ENCODE measurements around the gene DKK3.
A peak's percentile ranks its signal among the peaks of the same experiment; 100 is the strongest.

Gene DKK3

DNA sequence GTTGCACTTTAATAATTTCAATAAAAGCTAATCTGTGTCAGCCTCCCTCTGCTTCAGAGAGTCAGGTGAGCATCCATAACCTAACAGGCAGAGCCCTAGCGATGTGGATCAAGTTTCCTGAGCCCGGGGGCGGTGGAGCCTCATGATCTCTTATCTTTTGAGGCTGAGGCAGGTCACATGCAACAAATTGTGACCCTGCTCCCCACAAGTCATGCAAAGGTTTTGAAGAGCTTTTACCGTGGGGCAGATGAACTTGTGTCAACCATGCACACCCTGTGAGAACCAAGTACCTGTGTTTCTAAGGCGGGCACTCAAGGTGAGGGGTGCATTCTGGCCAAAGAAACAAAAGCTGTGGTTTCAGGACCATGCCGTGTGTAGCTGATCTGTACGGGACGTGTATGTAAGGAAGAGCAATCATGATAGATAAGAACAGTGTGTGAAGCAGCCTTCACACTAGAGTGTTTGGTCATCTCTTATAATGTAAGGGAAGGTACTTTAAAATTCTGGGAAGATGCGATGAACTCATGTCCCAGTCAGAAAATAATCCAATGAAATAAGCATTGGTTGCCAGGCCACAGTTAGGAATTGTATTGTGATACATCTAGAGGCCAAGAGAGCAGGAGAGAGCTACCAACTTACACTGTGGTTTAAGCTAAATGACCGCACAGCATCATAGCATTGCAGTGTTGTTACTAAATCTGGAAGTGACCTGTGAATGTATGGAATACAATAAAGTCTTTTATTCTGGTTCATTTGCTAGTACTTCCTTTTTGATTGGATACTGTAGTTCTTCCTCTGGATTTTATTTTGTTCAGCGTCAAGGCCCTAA lies 49.8 kb downstream of the DKK3 start:
- CTCF ChIA-PET: interaction anchor here (0.6 to 2.5 kb wide), 3 partner anchors 8 to 323 kb away, joined by 3 to 7 read pairs (median 3); no protein-coding TSS in a partner anchor
- peaks cover 49% of the 10 kb centered on the region for H3K36me3 Mint-ChIP-seq
- peaks cover 40% of the 10 kb centered on the region for H3K4me1 Mint-ChIP-seq
- no peak overlapping the region for H3K27ac Mint-ChIP-seq
- peaks cover 9% of the 10 kb centered on the region for H3K9me3 Mint-ChIP-seq
- DNase-seq: no peak
- no peak overlapping the region for H3K4me3 Mint-ChIP-seq
- H3K27me3 Mint-ChIP-seq: peaks cover 2% of the 10 kb centered on the region

DNA sequence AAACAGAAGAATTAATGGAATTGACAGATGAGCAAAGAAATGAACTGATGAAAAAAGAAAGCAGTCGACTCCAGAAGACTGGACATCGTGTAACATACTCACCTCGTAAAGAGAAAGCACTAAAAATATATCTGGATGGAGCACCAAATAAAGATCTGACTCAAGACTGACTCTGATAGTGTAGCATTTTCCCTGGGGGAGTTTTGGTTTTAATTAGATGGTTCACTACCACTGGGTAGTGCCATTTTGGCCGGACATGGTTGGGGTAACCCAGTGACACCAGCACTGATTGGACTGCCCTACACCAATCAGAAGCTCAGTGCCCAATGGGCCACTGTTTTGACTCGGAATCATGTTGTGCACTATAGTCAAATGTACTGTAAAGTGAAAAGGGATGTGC lies 52.4 kb downstream of the DKK3 start:
- Mint-ChIP-seq H3K36me3 (peaks cover 60% of the 10 kb centered on the region), H3K4me1 (peaks cover 25% of the 10 kb centered on the region), H3K27ac (peak overlapping the region; percentile 12), H3K9me3 (peaks cover 2% of the 10 kb centered on the region), H3K27me3 (no peaks in the 10 kb centered on the region), H3K4me3 (no peak overlapping the region)
- CTCF ChIA-PET: interaction anchor here (0.9 to 1.9 kb wide), 2 partner anchors 9 to 88 kb away, joined by 3 to 4 read pairs; no protein-coding TSS in a partner anchor
- no peak for DNase-seq

DNA sequence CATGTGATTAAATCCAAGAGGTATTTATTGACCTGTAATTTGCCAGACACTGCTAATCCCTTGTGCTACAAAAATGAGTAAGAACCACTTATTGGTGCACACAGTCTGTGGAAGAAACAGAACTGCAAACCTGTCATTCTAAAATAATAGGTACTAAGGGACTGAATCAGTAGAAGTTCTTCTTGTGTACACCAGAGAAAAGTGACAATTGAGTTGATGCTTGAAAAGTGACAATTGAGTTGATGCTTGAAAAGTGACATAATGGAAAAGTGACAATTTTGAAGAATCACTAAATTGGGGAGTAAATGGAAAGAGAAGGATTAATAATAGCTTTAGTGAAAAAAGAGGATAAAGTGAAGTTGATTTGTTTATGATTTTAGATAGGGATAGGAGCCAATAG lies 56.4 kb downstream of the DKK3 start:
- CTCF ChIA-PET: no interaction called here
- no peaks in the 10 kb centered on the region for H3K9me3 Mint-ChIP-seq
- no peak overlapping the region for H3K27ac Mint-ChIP-seq
- peaks cover 58% of the 10 kb centered on the region for H3K36me3 Mint-ChIP-seq
- no peak overlapping the region for H3K4me3 Mint-ChIP-seq
- DNase-seq: no peak
- H3K4me1 Mint-ChIP-seq: no peaks in the 10 kb centered on the region
- H3K27me3 Mint-ChIP-seq: no peaks in the 10 kb centered on the region

DNA sequence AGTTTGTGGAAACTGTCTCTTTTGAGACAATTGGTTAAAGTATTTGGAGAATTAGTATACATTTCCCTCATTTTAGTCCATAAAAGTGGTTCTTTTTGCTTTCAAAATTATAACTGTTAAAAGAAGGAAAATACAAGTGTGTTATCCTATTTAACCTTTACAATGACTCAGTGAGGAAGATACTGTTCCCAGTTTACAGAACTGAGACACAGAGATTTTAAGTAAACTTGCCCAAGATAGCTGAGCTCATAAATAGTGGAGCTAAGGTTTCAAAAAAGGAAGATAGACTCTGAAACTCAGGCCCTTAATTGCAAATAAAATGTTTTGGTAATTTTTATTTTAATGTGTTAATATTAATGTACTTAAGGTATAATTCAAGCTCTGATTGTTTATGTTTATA lies 58.9 kb downstream of the DKK3 start:
- H3K27ac Mint-ChIP-seq: no peak overlapping the region
- no peak overlapping the region for H3K4me3 Mint-ChIP-seq

DNA sequence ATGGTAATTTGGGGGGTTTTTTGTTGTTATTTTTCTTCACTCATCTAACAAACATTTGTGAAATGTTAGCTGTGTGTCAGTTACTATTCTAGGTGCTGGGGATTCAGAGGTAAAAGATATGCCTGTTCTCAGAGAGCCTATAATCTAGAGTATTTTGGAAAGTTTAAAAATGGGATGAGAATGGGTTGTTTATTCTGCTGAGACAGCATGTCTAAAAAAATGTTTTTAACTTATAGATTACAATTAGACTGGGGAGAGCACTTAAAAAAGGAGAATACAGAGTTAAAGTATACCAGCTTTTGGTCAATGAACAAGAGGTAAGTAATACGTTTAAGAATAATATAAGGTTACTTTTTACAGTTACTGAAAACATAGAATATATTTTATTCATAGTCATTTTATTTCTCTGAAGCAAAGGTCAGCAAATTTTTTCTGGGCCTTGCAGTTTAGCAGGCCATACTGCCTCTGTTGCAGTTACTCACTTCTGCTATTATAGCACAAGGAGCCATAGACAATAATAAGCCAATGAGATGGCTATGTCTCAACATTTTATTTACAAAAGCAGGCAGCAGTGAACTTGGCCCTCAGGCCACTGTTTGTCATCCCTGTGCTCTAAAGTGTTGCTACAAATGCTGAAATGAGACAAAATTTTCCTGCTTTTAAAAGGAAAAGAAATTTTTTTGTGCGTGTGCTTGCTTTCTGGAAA lies 60.0 kb downstream of the DKK3 start:
- no peak for DNase-seq
- Mint-ChIP-seq H3K27ac (no peak overlapping the region), H3K27me3 (no peaks in the 10 kb centered on the region), H3K36me3 (peaks cover 37% of the 10 kb centered on the region), H3K9me3 (no peaks in the 10 kb centered on the region), H3K4me1 (no peaks in the 10 kb centered on the region), H3K4me3 (no peak overlapping the region)
- CTCF ChIA-PET: interaction anchor here (1.2 kb wide), 1 partner anchor 19 kb away, joined by 7 read pairs; no protein-coding TSS in a partner anchor

More for the DNA sequence above, 58.9 kb downstream of the DKK3 start:
- CTCF ChIA-PET: interaction anchor here (1.0 to 1.2 kb wide), 2 partner anchors 18 kb away, joined by 4 read pairs; no protein-coding TSS in a partner anchor
- H3K9me3 Mint-ChIP-seq: no peaks in the 10 kb centered on the region
- peaks cover 39% of the 10 kb centered on the region for H3K36me3 Mint-ChIP-seq
- H3K27me3 Mint-ChIP-seq: no peaks in the 10 kb centered on the region
- no peaks in the 10 kb centered on the region for H3K4me1 Mint-ChIP-seq
- DNase-seq: no peak

DNA sequence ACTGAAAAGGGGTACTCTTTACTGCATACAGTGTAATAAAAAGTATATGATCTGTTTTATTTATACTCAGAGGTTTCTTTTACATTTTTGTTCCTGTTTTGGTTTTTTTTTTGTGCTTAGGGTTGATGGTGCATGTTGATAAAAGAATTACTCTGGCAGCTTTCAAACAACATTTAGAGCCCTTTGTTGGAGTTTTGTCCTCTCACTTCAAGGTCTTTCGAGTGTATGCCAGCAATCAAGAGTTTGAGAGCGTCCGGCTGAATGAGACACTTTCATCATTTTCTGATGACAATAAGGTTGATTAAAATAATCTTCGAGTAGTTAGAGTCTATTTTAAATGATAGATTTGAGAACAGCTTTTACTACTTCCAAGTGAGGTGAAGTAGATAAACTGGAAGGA lies 60.6 kb downstream of the DKK3 start:
- CTCF ChIA-PET: interaction anchor here (1.2 to 1.5 kb wide), 2 partner anchors 8 to 19 kb away, joined by 4 to 7 read pairs; no protein-coding TSS in a partner anchor
- Mint-ChIP-seq H3K9me3 (no peaks in the 10 kb centered on the region), H3K4me1 (no peaks in the 10 kb centered on the region), H3K27ac (no peak overlapping the region), H3K4me3 (no peak overlapping the region), H3K36me3 (peaks cover 35% of the 10 kb centered on the region), H3K27me3 (no peaks in the 10 kb centered on the region)
- no peak for DNase-seq

DNA sequence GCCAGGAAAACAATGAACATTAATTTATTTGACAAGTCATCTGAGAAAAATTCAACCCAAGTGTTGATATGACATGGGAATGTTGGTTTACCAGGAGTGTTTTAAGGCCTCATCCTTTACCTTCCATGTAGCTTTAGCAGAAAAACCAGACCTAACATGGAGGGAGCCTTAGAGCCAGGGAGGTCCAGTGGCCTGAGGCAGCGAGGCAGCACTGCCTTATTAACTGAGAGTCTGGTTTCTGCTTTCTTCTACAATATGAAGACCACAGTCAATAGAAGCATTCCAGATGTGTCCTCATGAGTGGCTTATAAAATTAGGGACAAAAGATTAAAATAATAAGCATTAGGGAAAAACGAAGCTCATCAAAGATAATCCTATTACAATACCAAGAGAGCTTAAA lies 61.5 kb downstream of the DKK3 start:
- CTCF ChIA-PET: interaction anchor here (1.2 to 1.6 kb wide), 3 partner anchors 8 to 20 kb away, joined by 4 to 7 read pairs (median 4); no protein-coding TSS in a partner anchor
- H3K4me3 Mint-ChIP-seq: no peak overlapping the region
- no peaks in the 10 kb centered on the region for H3K27me3 Mint-ChIP-seq
- H3K27ac Mint-ChIP-seq: no peak overlapping the region
- peaks cover 32% of the 10 kb centered on the region for H3K36me3 Mint-ChIP-seq
- no peaks in the 10 kb centered on the region for H3K9me3 Mint-ChIP-seq
- H3K4me1 Mint-ChIP-seq: no peaks in the 10 kb centered on the region
- no peak for DNase-seq

DNA sequence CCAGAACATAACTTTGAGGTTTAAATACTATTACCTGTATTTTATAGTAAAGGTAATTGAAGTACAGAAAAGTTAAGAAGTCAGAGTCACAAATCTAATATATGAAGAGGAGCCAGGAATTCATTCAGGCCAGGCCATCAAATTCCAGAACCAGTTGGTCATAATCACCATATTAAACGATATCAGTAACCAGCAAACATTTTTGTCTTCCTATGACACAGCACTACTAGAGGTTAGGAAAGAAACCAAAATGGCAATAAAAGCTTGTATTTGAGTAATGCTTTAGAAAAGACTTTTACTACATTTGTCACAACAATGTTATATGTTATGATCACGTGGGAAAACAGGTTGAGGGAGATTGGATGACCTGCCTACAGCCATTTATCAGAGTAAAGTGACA lies 62.2 kb downstream of the DKK3 start:
- Mint-ChIP-seq H3K27me3 (no peaks in the 10 kb centered on the region), H3K27ac (no peak overlapping the region), H3K9me3 (no peaks in the 10 kb centered on the region), H3K36me3 (peaks cover 27% of the 10 kb centered on the region), H3K4me3 (no peak overlapping the region), H3K4me1 (no peaks in the 10 kb centered on the region)
- no peak for DNase-seq
- CTCF ChIA-PET: interaction anchor here (1.5 to 1.6 kb wide), 2 partner anchors 9 to 21 kb away, joined by 4 read pairs; no protein-coding TSS in a partner anchor

DNA sequence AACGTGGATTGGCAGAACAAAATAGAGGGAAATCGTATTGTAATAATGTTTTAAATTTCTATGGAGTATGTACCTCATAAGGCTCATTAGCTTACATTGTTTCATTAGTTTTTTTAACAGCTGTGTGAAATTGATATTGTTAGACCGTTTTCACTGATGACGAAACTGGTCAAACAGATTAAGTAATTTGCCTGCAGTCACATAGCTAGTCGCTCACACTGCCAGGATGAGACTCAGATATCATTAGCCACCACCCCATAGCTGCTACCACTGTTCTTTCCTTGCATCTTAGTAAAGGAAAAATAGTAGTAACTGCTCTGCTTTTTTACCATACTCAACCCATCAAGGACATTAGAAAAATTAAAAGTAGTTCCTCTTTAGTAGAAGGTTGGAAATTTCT lies 64.0 kb downstream of the DKK3 start:
- CTCF ChIA-PET: no interaction called here

DNA sequence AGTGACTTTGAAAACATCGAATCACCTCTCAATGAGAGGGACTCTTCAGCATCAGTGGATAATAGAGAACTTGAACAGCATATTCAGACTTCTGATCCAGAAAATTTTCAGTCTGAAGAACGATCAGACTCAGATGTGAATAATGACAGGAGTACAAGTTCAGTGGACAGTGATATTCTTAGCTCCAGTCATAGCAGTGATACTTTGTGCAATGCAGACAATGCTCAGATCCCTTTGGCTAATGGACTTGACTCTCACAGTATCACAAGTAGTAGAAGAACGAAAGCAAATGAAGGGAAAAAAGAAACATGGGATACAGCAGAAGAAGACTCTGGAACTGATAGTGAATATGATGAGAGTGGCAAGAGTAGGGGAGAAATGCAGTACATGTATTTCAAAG lies 65.8 kb downstream of the DKK3 start:
- CTCF ChIA-PET: interaction anchor here (1.2 to 2.5 kb wide), 2 partner anchors 11 to 23 kb away, joined by 4 to 8 read pairs; no protein-coding TSS in a partner anchor
- no peaks in the 10 kb centered on the region for H3K9me3 Mint-ChIP-seq
- no peak overlapping the region for H3K27ac Mint-ChIP-seq

More for the DNA sequence above, 64.0 kb downstream of the DKK3 start:
- no peaks in the 10 kb centered on the region for H3K4me1 Mint-ChIP-seq
- no peak overlapping the region for H3K27ac Mint-ChIP-seq
- no peak overlapping the region for H3K4me3 Mint-ChIP-seq
- no peak for DNase-seq
- peaks cover 28% of the 10 kb centered on the region for H3K36me3 Mint-ChIP-seq
- no peaks in the 10 kb centered on the region for H3K9me3 Mint-ChIP-seq
- no peaks in the 10 kb centered on the region for H3K27me3 Mint-ChIP-seq

DNA sequence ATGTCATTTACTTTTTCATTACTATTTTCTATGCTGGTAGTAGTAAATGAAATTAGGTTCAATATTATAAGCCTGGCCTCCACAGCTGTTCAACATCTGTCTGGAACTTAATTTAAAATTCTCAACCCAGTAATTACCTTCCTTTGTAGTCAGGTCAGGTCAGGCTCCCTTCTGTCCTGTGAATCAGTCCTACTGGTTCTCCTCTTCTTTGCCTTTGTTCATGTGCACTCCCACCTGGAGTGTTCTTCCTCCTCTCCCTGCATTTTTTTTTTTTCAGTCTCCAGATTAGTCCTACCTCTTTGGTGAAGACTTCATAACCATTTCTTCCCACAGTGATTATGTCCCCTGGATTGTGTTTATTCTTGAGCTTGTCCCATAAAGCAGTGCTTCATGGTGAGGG lies 67.9 kb downstream of the DKK3 start:
- no peaks in the 10 kb centered on the region for H3K9me3 Mint-ChIP-seq
- no peak overlapping the region for H3K27ac Mint-ChIP-seq
- no peaks in the 10 kb centered on the region for H3K4me1 Mint-ChIP-seq
- CTCF ChIA-PET: interaction anchor here (1.3 kb wide), 1 partner anchor 45 kb away, joined by 3 read pairs; no protein-coding TSS in a partner anchor
- no peak overlapping the region for H3K4me3 Mint-ChIP-seq
- no peak for DNase-seq
- H3K36me3 Mint-ChIP-seq: peaks cover 43% of the 10 kb centered on the region
- H3K27me3 Mint-ChIP-seq: no peaks in the 10 kb centered on the region

More for the DNA sequence above, 65.8 kb downstream of the DKK3 start:
- Mint-ChIP-seq H3K4me3 (no peak overlapping the region), H3K36me3 (peaks cover 33% of the 10 kb centered on the region), H3K4me1 (no peaks in the 10 kb centered on the region), H3K27me3 (no peaks in the 10 kb centered on the region)
- DNase-seq: no peak

DNA sequence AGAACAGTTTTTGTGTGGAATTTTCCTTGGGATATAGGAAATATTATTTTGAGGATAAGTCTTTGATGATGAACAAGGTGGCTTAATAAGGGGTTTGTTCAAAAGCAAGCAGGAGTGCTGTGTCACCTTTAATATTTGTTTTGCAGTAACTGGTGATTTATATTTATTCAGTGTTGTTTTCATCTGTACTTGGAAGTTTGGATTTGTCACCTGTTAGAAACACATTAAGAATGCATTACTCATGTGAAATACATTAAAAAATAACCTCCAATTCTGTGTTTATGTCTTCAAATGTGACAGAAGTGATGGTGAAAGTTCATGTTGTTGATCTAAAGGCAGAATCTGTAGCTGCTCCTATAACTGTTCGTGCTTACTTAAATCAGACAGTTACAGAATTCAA lies 70.5 kb downstream of the DKK3 start:
- Mint-ChIP-seq H3K4me1 (no peaks in the 10 kb centered on the region), H3K9me3 (no peaks in the 10 kb centered on the region), H3K27ac (no peak overlapping the region), H3K27me3 (no peaks in the 10 kb centered on the region), H3K36me3 (peaks cover 52% of the 10 kb centered on the region), H3K4me3 (no peak overlapping the region)
- DNase-seq: no peak
- CTCF ChIA-PET: interaction anchor here (1.0 to 1.3 kb wide), 2 partner anchors 29 to 88 kb away, joined by 4 to 5 read pairs; no protein-coding TSS in a partner anchor

DNA sequence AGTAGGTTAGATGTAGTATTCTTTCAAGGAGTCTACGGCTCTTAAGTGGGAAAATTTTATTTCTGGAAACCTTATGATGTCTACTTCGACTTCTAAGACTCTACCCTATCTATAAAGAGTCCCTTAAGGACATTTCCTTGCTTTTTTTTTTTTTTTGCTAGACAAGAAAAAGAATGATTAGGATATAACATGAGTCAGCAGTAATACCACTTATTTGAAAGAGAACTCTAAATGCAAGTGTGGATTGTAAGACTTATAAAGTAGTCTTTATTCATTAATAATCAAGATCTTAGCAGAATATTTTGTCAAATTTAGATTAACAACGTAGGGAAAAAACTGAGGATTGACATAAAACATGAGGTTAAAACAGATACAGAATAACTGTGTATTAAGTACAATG lies 71.0 kb downstream of the DKK3 start:
- CTCF ChIA-PET: interaction anchor here (1.3 kb wide), 1 partner anchor 30 kb away, joined by 4 read pairs; no protein-coding TSS in a partner anchor
- DNase-seq: no peak
- no peaks in the 10 kb centered on the region for H3K9me3 Mint-ChIP-seq
- H3K4me1 Mint-ChIP-seq: no peaks in the 10 kb centered on the region
- no peaks in the 10 kb centered on the region for H3K27me3 Mint-ChIP-seq
- peaks cover 50% of the 10 kb centered on the region for H3K36me3 Mint-ChIP-seq
- no peak overlapping the region for H3K27ac Mint-ChIP-seq
- no peak overlapping the region for H3K4me3 Mint-ChIP-seq

DNA sequence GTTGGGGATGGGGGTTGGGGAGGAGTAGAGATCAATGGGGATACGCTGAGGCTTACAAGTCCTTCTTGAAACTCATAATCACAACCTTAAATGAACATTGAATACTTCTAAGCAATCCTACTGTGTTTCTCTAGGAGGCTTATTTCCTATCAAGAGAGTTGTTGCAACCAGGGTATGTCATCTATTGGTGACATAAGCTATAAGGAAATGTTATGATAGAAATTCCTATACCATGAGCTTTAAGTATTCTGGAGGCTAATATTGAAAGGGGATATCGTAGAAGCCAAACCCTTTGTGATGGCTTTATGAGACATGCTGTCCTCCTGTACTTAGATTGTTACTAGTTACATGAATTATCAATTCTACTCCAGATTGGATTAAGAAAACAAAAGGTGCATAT lies 72.9 kb downstream of the DKK3 start:
- Mint-ChIP-seq H3K27ac (no peak overlapping the region), H3K9me3 (no peaks in the 10 kb centered on the region), H3K4me3 (no peak overlapping the region), H3K27me3 (no peaks in the 10 kb centered on the region), H3K36me3 (peaks cover 45% of the 10 kb centered on the region), H3K4me1 (no peaks in the 10 kb centered on the region)
- no peak for DNase-seq
- CTCF ChIA-PET: no interaction called here
